Eye (tissue), 1 donor: ENCODE data around the gene ATP5F1D.
A peak's percentile ranks its signal among the peaks of the same experiment; 100 is the strongest.

Experiments used
- DNase-seq: peaks from one replicate; pipeline ENCODE4 v3.0.0-alpha.2; 2015

The ATP5F1D gene

GRCh38 chr19:1220976-1221903 is 20.3 kb upstream of the ATP5F1D start:
- peak; percentile 79 for DNase-seq

DNA sequence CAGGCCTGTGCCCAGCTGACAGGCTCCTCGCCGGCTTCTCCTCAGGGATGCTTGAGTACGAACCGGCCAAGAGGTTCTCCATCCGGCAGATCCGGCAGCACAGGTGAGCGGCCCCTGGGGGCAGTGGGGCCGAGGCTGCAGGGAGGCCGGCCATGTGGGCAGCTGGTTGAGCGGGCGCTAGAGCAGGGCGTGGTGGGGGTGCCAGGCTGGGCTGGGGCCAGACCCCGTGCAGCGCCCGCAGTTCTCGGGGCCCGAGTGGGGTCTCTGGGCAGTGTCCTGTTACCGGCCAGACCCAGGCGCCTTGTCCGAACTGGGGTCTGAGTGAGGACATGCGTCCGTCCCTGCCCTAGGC is 19.7 kb upstream of the ATP5F1D start:
- no peak for DNase-seq

DNA sequence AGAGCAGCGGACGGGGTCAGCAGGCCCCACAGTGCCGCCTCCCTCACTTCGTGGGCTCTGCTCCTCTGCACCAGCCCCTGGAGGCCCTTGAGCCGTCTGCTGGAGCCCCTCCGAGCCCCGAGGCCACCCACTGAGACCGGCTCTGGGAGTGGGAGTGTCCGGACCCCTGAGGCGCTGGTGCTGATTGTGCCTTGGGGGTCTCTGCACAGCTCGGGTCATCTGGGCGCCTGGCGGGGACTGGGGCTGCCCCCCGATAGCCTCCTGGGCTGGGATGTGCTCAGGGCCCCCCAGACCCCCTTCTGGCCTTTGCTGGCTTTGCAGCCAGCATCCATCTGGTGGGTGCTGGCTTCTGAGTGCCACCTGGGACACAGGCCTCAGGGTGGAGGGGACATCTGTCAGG is 19.2 kb upstream of the ATP5F1D start:
- no peak for DNase-seq

- peak; percentile 45 for DNase-seq
These were observed 18.3 kb upstream of the ATP5F1D start for GRCh38 chr19:1223018-1223855.

DNA sequence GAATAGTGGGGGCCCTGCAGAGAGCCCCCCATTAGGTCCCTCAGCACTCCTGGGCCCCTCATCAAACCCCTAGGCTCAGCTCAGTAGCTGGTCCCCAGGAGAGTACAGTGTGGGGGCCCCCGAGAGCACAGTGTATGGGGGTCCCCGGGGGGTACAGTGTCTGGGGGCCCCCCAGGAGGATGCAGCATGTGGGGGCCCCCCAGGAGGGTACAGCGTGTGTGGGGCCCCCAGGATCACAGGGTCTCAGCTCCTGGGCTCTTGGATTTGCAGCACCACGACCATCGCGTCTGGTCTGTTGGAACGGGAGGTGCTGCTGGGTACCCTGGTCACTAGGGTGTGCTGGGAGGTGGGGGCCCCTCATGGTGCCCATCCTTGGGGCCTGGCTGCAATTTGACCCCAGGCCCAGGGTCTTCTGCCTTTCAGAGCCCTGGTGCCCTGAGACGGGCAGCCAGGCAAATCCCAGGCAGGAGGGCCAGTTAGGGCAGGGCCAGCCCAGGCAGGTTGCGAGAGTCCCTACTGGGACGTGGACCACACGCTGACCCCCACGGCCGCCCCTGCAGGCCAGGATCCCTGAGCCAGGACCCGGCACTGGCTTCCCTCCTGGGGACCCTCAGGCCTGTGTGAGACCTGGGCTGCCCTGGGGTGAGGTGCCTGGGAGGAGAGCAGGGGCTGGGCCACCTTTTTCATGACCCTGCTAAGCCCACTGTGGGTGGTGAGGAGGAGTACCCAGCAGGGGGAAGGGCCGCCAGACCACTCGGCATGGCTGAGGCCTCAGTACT is 17.3 kb upstream of the ATP5F1D start:
- DNase-seq = no peak

- DNase-seq = no peak
These were observed 16.7 kb upstream of the ATP5F1D start for GRCh38 chr19:1224847-1225246.

DNA sequence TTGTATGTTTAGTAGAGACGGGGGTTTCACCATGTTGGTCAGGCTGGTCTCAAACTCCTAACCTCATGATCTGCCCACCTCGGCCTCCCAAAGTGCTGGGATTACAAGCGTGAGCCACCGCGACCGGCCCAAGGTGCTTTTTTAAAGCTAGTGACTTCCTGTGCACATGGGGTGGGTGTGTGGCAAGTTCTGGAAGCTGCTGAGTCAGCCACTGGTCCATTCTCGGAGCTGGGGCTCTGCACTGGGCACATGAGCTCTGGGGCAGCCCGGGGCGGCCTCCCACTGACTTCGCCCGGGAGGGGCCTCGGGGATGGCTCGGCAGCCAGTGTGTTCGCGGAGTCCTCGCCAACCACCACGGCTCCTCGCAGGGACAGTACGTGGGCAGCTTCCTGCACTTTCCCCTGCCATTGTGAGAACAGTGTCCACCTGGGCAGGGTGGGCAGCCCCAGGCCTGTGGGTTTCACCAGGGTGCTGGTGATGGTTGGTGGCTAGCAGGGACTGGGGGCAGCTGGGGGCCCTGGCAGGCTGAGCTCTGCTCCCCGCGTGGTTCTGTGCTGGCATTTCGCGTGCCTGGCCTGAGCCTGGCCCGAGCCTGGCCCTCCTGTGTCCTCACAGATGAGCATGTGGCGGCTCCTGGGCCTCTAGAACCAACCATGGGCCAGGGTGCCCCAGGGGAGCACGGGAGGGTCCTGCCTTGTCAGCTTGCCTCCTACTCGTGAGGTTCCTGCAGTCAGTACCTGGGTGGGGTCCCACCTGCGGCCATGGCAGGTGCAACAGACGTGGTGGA is 15.9 kb upstream of the ATP5F1D start:
- no peak for DNase-seq

GRCh38 chr19:1226227-1226518 is 15.4 kb upstream of the ATP5F1D start:
- no peak for DNase-seq

DNA sequence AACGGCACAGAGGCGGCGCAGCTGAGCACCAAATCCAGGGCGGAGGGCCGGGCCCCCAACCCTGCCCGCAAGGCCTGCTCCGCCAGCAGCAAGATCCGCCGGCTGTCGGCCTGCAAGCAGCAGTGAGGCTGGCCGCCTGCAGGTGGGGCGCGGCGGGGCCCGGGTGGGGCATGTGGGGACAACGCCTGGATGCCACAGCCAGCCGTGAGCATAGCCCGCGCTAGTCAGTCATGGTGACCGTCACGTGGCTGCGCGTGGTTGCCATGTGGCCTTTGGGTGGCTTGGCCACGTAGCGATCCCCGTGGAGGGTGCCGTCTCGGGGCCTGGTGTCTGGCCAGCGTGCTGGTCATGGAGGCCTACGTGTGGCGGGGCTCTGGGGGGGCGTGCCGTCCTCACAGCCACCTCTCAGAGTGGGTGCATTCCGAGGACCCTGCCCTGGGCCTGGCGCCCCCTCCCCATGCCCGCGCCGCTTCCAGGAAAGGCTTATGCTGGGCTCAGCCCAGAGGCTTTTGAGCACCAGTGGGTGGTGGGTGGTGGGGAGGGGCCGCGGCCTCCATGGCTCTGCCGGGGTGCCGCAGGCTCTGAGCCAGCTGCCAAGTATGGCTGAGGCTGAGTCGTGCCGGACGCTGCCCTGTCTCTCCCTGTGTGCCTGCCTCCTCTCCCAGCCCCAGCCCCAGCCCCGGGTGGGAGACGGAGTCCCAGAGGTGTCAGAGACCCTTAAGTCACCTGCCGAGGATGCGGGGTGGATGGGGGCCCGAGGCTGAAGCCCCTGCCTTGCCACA is 14.8 kb upstream of the ATP5F1D start:
- DNase-seq = no peak

- no peak for DNase-seq
These were observed 14.1 kb upstream of the ATP5F1D start for GRCh38 chr19:1227304-1228054.

DNA sequence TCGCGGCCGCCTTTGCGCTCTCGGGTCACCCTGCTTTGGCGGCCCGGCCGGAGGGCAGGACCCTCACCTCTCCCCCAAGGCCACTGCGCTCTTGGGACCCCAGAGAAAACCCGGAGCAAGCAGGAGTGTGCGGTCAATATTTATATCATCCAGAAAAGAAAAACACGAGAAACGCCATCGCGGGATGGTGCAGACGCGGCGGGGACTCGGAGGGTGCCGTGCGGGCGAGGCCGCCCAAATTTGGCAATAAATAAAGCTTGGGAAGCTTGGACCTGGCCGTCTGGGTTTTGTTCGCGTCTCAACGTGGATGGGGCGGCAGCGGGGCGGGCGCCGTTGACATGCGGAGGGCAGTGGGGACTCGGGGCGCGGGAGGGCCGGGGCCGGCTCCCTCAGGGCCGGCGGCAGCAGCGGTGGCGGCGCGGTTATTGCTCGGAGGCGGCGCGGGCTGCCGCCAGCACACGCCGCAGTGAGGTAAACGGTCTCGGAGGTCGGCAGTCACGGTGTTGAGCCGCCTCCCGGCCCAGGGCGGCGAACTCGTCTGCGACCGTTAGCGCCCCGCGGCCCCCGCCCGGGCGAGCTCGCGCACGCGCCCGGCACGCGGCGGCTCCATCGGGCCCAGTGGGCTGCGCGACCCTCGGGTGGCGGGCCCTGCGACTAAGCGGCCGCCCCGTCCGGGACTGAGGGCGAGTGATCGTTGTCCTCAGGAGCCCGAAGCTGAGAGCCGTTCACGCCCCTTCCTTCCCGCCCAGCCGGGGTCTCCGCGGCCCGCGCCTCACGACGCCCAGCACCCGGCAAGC is 13.2 kb upstream of the ATP5F1D start:
- DNase-seq = no peak

GRCh38 chr19:1229056-1229923 is 12.3 kb upstream of the ATP5F1D start:
- DNase-seq = no peak

GRCh38 chr19:1229924-1230782 is 11.4 kb upstream of the ATP5F1D start:
- no peak for DNase-seq

- DNase-seq = no peak
These were observed 10.6 kb upstream of the ATP5F1D start for GRCh38 chr19:1230783-1231489.

DNA sequence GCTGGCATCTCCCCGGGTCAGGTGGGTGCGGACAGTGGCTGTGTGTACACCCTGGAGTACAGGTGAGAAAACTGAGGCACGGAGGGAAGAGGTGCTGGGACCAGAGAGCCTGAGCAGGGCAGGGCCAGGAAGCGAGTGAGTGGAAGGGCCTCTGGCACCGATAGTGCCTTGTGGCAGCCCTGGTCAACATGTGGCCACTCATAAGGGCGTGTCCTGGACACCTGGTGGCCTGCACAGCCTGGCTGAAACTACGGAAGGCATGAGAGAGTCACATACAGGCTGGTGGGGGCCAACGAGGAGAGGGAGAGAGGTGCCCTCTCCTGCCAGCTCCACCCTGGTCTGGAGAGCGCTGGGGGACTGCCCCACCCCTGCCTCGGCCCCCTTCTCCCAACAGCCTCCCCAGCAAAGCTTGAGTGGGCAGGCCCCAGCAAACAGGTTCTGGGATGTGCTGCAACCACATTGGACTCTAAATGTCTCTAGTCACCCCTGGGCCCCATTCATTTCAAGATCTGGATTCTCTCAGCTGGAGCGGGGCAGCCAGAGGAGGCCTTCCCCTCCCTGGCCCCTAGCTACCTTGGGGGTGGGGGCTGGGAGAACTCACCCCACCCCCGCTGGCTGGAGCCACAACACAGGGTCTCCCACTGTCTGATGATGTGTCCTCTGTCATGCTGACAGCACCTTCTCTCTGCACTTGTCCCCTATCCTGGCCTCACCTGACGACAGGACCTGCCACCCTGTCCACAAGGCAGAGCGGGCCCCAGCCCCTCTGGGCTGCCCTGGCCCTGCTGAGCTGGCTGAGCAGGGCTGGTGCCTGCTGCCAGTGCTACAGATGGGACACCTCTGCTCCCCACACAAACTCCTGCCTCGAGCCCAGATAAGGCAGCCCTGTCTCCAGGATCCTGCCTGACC is 9.6 kb upstream of the ATP5F1D start:
- no peak for DNase-seq

- no peak for DNase-seq
These were observed 8.9 kb upstream of the ATP5F1D start for GRCh38 chr19:1232652-1233072.
